MM.1S (cell line): Measurements from ENCODE around the gene MICALL1.

Experiments
- DNase-seq: peaks from one replicate; pipeline ENCODE4 v3.0.0-alpha.2; 2015
- H2AFZ ChIP-seq: fragments of 300-600 bp; sonication (generic); 2 replicates; pipeline ENCODE4 v1.6.0; 2016; ENCODE audit warnings: antibody characterized with exemption, low read length
- H3F3A ChIP-seq: fragments of 300-600 bp; sonication (generic); 2 replicates; pipeline ENCODE4 v1.6.1; 2016; ENCODE audit warnings: mild to moderate bottlenecking, antibody characterized with exemption, low read length, moderate library complexity, mixed read lengths; ENCODE audit not compliant: insufficient read depth
- H3K27ac ChIP-seq: fragments of 300-600 bp; sonication (generic); 2 replicates; pipeline ENCODE4 v1.5.1; 2016; ENCODE audit warnings: mild to moderate bottlenecking, low read length
- H3K27me3 ChIP-seq: fragments of 300-600 bp; sonication (generic); replicated peaks from 2 replicates; pipeline ENCODE4 v1.6.0; 2016; ENCODE audit warnings: low read length; ENCODE audit not compliant: insufficient read depth
- H3K36me3 ChIP-seq: fragments of 300-600 bp; sonication (generic); replicated peaks from 2 replicates; pipeline ENCODE4 v1.6.1; 2016; ENCODE audit warnings: mild to moderate bottlenecking, low read length, mixed read lengths; ENCODE audit not compliant: insufficient read depth
- H3K4me1 ChIP-seq: fragments of 300-600 bp; sonication (generic); 2 replicates; pipeline ENCODE4 v1.6.1; 2016; ENCODE audit warnings: low read length, mixed read lengths
- H3K4me2 ChIP-seq: fragments of 300-600 bp; sonication (generic); 2 replicates; pipeline ENCODE4 v1.6.0; 2016; ENCODE audit warnings: low read depth, low read length
- H3K4me3 ChIP-seq: fragments of 300-600 bp; sonication (generic); 2 replicates; pipeline ENCODE4 v1.5.1; 2016; ENCODE audit warnings: low read length, mixed read lengths
- H3K79me2 ChIP-seq: fragments of 300-600 bp; sonication (generic); 2 replicates; pipeline ENCODE4 v1.6.1; 2016; ENCODE audit warnings: mixed run types, low read length, mixed read lengths
- H3K9ac ChIP-seq: fragments of 300-600 bp; sonication (generic); 2 replicates; pipeline ENCODE4 v1.6.1; 2016; ENCODE audit warnings: low read length, mixed read lengths
- H3K9me2 ChIP-seq: fragments of 300-600 bp; sonication (generic); replicated peaks from 2 replicates; pipeline ENCODE4 v1.6.1; 2016; ENCODE audit warnings: mild to moderate bottlenecking, low read length, mixed read lengths; ENCODE audit not compliant: insufficient read depth
- H3K9me3 ChIP-seq: fragments of 300-600 bp; sonication (generic); replicated peaks from 2 replicates; pipeline ENCODE4 v1.6.1; 2016; ENCODE audit warnings: mild to moderate bottlenecking, low read length, mixed read lengths; ENCODE audit not compliant: insufficient read depth
- H4K20me1 ChIP-seq: fragments of 300-600 bp; sonication (generic); 2 replicates; pipeline ENCODE4 v1.6.1; 2016; ENCODE audit warnings: mild to moderate bottlenecking, low read length, moderate library complexity, mixed read lengths; ENCODE audit not compliant: insufficient read depth
- CTCF ChIP-seq: fragments of 300-600 bp; sonication (generic); IDR thresholded peaks from 2 replicates; pipeline ENCODE4 v1.5.1; 2016; ENCODE audit warnings: antibody characterized with exemption, low read length, mixed read lengths
- EZH2 ChIP-seq: fragments of 300-600 bp; sonication (generic); optimal IDR thresholded peaks from 2 replicates; pipeline ENCODE3; 2017; ENCODE audit warnings: low read depth, mild to moderate bottlenecking, antibody characterized with exemption, low read length, mixed read lengths
- EZH2phosphoT487 ChIP-seq: fragments of 300-600 bp; sonication (generic); IDR thresholded peaks from 2 replicates; pipeline ENCODE4 v1.6.1; 2018; ENCODE audit warnings: antibody characterized with exemption, low read length

MICALL1 gene

GRCh38 chr22:37967637-37968451 lies 61.7 kb downstream of the MICALL1 start:
- Histone ChIP-seq H3K4me2 (no peak overlapping the region), H3K27me3 (no peaks in the 10 kb centered on the region), H3K36me3 (no peaks in the 10 kb centered on the region), H4K20me1 (no peaks in the 10 kb centered on the region), H3K27ac (no peak overlapping the region), H3K79me2 (peaks cover 8% of the 10 kb centered on the region), H3K4me3 (no peak overlapping the region), H3K9me2 (no peaks in the 10 kb centered on the region), H3F3A (no peaks in the 10 kb centered on the region; the same call in 1 of the 2 replicates), H2AFZ (no peak overlapping the region), H3K4me1 (0 out of 2 replicates have a peak, but pooled peaks cover 3% of the 10 kb centered on the region), H3K9ac (no peak overlapping the region), H3K9me3 (no peaks in the 10 kb centered on the region)
- no peak for DNase-seq
- TF ChIP-seq CTCF (no peak), EZH2 (no peak), EZH2phosphoT487 (no peak)

GRCh38 chr22:37968452-37969251 lies 62.6 kb downstream of the MICALL1 start:
- Histone ChIP-seq H3K9me3 (no peaks in the 10 kb centered on the region), H3K27ac (no peak overlapping the region), H3K27me3 (no peaks in the 10 kb centered on the region), H3F3A (no peaks in the 10 kb centered on the region; the same call in 1 of the 2 replicates), H4K20me1 (no peaks in the 10 kb centered on the region), H3K4me1 (0 out of 2 replicates have a peak, but pooled peaks cover 3% of the 10 kb centered on the region), H3K79me2 (peaks cover 8% of the 10 kb centered on the region), H3K36me3 (no peaks in the 10 kb centered on the region), H2AFZ (no peak overlapping the region), H3K9me2 (no peaks in the 10 kb centered on the region), H3K9ac (no peak overlapping the region), H3K4me2 (no peak overlapping the region), H3K4me3 (no peak overlapping the region)
- DNase-seq = no peak
- TF ChIP-seq CTCF = no peak
- no peak for TF ChIP-seq EZH2phosphoT487
- no peak for TF ChIP-seq EZH2

GRCh38 chr22:37970864-37971263 lies 64.8 kb downstream of the MICALL1 start:
- no peaks in the 10 kb centered on the region for H3K4me1 ChIP-seq
- no peaks in the 10 kb centered on the region for H4K20me1 ChIP-seq
- no peak overlapping the region for H3K9ac ChIP-seq
- no peaks in the 10 kb centered on the region for H3K27me3 ChIP-seq
- no peak overlapping the region for H3K4me2 ChIP-seq
- H3K4me3 ChIP-seq = no peak overlapping the region
- H2AFZ ChIP-seq = no peak overlapping the region
- H3F3A ChIP-seq = no peaks in the 10 kb centered on the region
- H3K9me2 ChIP-seq = no peaks in the 10 kb centered on the region
- no peak overlapping the region for H3K27ac ChIP-seq
- no peaks in the 10 kb centered on the region for H3K36me3 ChIP-seq
- peaks cover 3% of the 10 kb centered on the region; the same call in 1 of the 2 replicates for H3K79me2 ChIP-seq
- DNase-seq = no peak
- no peaks in the 10 kb centered on the region for H3K9me3 ChIP-seq
- TF ChIP-seq EZH2phosphoT487 (no peak), CTCF (no peak), EZH2 (no peak)
